HepG2 (cell line): ENCODE data around the gene HMGN4. TPM values are rescaled to one million over a fixed set of nuclear protein-coding genes. Genes with fewer than 3 reads are reported as not detected.

ENCODE experiments used
- ARID3A ChIP-seq: IDR thresholded peaks from 2 replicates; pipeline ENCODE4 v1.6.1; 2012; ENCODE audit warnings: low read depth, low read length, improper control_type of control experiment
- CAMTA2 ChIP-seq: sonication (generic); formaldehyde crosslinking; IDR thresholded peaks from 2 replicates; pipeline ENCODE4 v1.4.0; 2020; ENCODE audit warnings: mild to moderate bottlenecking, missing genetic modification reagents, borderline replicate concordance
- ESRRA ChIP-seq: sonication (generic); formaldehyde crosslinking; IDR thresholded peaks from 2 replicates; pipeline ENCODE4 v1.5.1; 2020; ENCODE audit warnings: mild to moderate bottlenecking, low read depth, missing genetic modification reagents
- SNAPC4 ChIP-seq: sonication (generic); formaldehyde crosslinking; IDR thresholded peaks from 2 replicates; pipeline ENCODE4 v1.4.0; 2020; ENCODE audit warnings: mild to moderate bottlenecking, missing genetic modification reagents
- TBX2 ChIP-seq: sonication (generic); formaldehyde crosslinking; IDR thresholded peaks from 2 replicates; pipeline ENCODE4 v1.5.0; 2020; ENCODE audit warnings: missing genetic modification reagents, mild to moderate bottlenecking, borderline replicate concordance
- TCF12 ChIP-seq, 2 experiments: fragments of 450-650 bp in 1 of 2; sonication (generic) in 1 of 2; formaldehyde crosslinking in 1 of 2; IDR thresholded peaks; 2 replicates each; pipeline versions ENCODE4 v1.6.1 to v1.8.0; 2017 to 2022; ENCODE audit warnings: antibody characterized with exemption in 1 of 2, mild to moderate bottlenecking in 1 of 2, missing genetic modification reagents in 1 of 2, moderate library complexity in 1 of 2
- THAP7 ChIP-seq: sonication (generic); formaldehyde crosslinking; IDR thresholded peaks from 2 replicates; pipeline ENCODE4 v1.8.1; 2023; ENCODE audit warnings: mild to moderate bottlenecking, missing genetic modification reagents
- ZFP1 ChIP-seq: IDR thresholded peaks from 2 replicates; pipeline ENCODE4 v1.6.1; 2016
- ZFP36 ChIP-seq: fragments of 150-350 bp; IDR thresholded peaks from 2 replicates; pipeline ENCODE4 v1.6.1; 2018; ENCODE audit warnings: borderline replicate concordance, low read length, low read depth; ENCODE audit not compliant: partially characterized antibody
- ZMAT3 ChIP-seq: sonication (generic); formaldehyde crosslinking; conservative IDR thresholded peaks from 2 replicates; pipeline ENCODE4 v1.7.0; 2021; ENCODE audit warnings: missing genetic modification reagents
- ZNF143 ChIP-seq: sonication (generic); formaldehyde crosslinking; IDR thresholded peaks from 2 replicates; pipeline ENCODE4 v1.4.0; 2020; ENCODE audit warnings: missing genetic modification reagents
- ZNF18 ChIP-seq: sonication (generic); formaldehyde crosslinking; IDR thresholded peaks from 2 replicates; pipeline ENCODE4 v1.8.0; 2022; ENCODE audit warnings: mild to moderate bottlenecking, missing genetic modification reagents; ENCODE audit not compliant: insufficient replicate concordance
- ZNF619 ChIP-seq: sonication (generic); formaldehyde crosslinking; IDR thresholded peaks from 2 replicates; pipeline ENCODE4 v1.4.0; 2020; ENCODE audit warnings: mild to moderate bottlenecking, missing genetic modification reagents
- ZSCAN29 ChIP-seq: sonication (generic); formaldehyde crosslinking; conservative IDR thresholded peaks from 2 replicates; pipeline ENCODE4 v1.4.0; 2020; ENCODE audit warnings: mild to moderate bottlenecking, missing genetic modification reagents
- ZSCAN9 ChIP-seq: IDR thresholded peaks from 2 replicates; pipeline ENCODE4 v1.6.1; 2016; ENCODE audit warnings: borderline replicate concordance
- polyA plus RNA-seq, 8 experiments: library from polyadenylated mRNA; depleted of rRNA in 3 of 8; stranded (reverse) in 7 of 8; unstranded in 1 of 8; fragments of >200 nt; fragmentation: Illumina TruSeq in 4 of 8; extraction: Trizol in 4 of 8; gene quantifications; 2 replicates each; pipeline versions ENCODE4 v1.2.1 to v1.2.3, GENCODE V29; 2011 to 2016; ENCODE audit warnings: low read depth in 4 of 8, missing spikeins in 1 of 8, mixed read lengths in 1 of 8; ENCODE audit not compliant: insufficient read depth in 1 of 8
- total RNA-seq, 5 experiments: library from RNA; depleted of rRNA; stranded (reverse); fragments of >200 nt; fragmentation: Illumina TruSeq; extraction: Trizol; gene quantifications; 2 replicates each; pipeline ENCODE4 v1.2.3, GENCODE V29; 2016; ENCODE audit warnings: low read depth in 1 of 5
- TF ChIP-seq, protein P1 (sequence below): sonication (generic); formaldehyde crosslinking; IDR thresholded peaks from 2 replicates; pipeline ENCODE4 v1.9.0; 2021; ENCODE audit warnings: missing genetic modification reagents, borderline replicate concordance

HMGN4 gene
- total and polyA plus RNA-seq, 2 of the 13 experiments (the other 11 are each of a cell fraction or from before 2014, with no cell fraction given), result 39.9 to 52.1 TPM

GRCh38 chr6:26556263-26557070, 18.3 kb downstream of the HMGN4 start (continued):
- TF ChIP-seq ZNF619, result no peak
- TF ChIP-seq TCF12 (IDR thresholded peaks at IDR 0.05), result no peak
- TF ChIP-seq TCF12 (CRISPR knock-in tag; IDR thresholded peaks at IDR 0.05), result no peak
- TF ChIP-seq ZSCAN29 (CRISPR knock-in tag), result peak; percentile 67; the same call in 1 of the 2 replicates
- peak; percentile 91 for TF ChIP-seq ZSCAN9 (CRISPR knock-in tag)
- no peak; the same call in 1 of the 2 replicates for TF ChIP-seq SNAPC4 (CRISPR knock-in tag)
- TF ChIP-seq ZNF18, result no peak
- TF ChIP-seq ZFP36, result no peak
- no peak for TF ChIP-seq TBX2 (CRISPR knock-in tag)
- TF ChIP-seq THAP7 (CRISPR knock-in tag), result no peak
- TF ChIP-seq ARID3A, result peak; percentile 94
- TF ChIP-seq ZMAT3 (CRISPR knock-in tag), result no peak
- no peak for TF ChIP-seq CAMTA2 (CRISPR knock-in tag)
- TF ChIP-seq ZFP1, result peak; percentile 53
- TF ChIP-seq ZNF143 (CRISPR knock-in tag), result peak; percentile 38; the same call in 1 of the 2 replicates
- TF ChIP-seq, protein P1, sequence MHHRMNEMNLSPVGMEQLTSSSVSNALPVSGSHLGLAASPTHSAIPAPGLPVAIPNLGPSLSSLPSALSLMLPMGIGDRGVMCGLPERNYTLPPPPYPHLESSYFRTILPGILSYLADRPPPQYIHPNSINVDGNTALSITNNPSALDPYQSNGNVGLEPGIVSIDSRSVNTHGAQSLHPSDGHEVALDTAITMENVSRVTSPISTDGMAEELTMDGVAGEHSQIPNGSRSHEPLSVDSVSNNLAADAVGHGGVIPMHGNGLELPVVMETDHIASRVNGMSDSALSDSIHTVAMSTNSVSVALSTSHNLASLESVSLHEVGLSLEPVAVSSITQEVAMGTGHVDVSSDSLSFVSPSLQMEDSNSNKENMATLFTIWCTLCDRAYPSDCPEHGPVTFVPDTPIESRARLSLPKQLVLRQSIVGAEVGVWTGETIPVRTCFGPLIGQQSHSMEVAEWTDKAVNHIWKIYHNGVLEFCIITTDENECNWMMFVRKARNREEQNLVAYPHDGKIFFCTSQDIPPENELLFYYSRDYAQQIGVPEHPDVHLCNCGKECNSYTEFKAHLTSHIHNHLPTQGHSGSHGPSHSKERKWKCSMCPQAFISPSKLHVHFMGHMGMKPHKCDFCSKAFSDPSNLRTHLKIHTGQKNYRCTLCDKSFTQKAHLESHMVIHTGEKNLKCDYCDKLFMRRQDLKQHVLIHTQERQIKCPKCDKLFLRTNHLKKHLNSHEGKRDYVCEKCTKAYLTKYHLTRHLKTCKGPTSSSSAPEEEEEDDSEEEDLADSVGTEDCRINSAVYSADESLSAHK (CRISPR knock-in tag), result no peak; the same call in 1 of the 2 replicates
- TF ChIP-seq ESRRA (CRISPR knock-in tag), result no peak
